IMR-90 (cell line): ENCODE results near the gene FUBP1. TPM values are rescaled to one million over a fixed set of nuclear protein-coding genes. Genes with fewer than 3 reads are reported as not detected.

Source experiments
- ATAC-seq: fragments of 200-7000 bp; cut with Tn5 transposase; 2 replicates; pipeline ENCODE4 v1.9.1; 2020; ENCODE audit warnings: low read depth, mild to moderate bottlenecking, moderate library complexity
- BruUV-seq: library from RNA; stranded (reverse); fragments of 400-500 nt; replicated peaks from 2 replicates; lab custom pipeline; 2021; lab: Mats Ljungman, UMichigan
- CTCF ChIA-PET: fragments of 300-600 bp; formaldehyde crosslinking; extraction: SDS; loops from one replicate; lab custom pipeline; 2021; ENCODE audit warnings: antibody characterized with exemption; lab: Yijun Ruan, JAX
- POLR2A ChIA-PET: fragments of 300-600 bp; sonication (Branson Sonifier 250); formaldehyde crosslinking; loops from one replicate; lab custom pipeline; 2022; ENCODE audit warnings: antibody characterized with exemption; ENCODE audit not compliant: unreplicated experiment; lab: Charles Lee
- DNase-seq: peaks from one replicate; pipeline ENCODE4 v3.0.0; 2013
- H2AFZ ChIP-seq: replicated peaks from 2 replicates; pipeline ENCODE3; 2013; ENCODE audit warnings: low read length, mild to moderate bottlenecking; ENCODE audit not compliant: poor library complexity
- H2AK5ac ChIP-seq: 2 replicates; pipeline ENCODE4 v1.6.1; 2013; ENCODE audit warnings: low read depth, low read length, inconsistent platforms
- H2AK9ac ChIP-seq: replicated peaks from 2 replicates; pipeline ENCODE3; 2013; ENCODE audit warnings: mild to moderate bottlenecking, low read depth, low read length, moderate library complexity; ENCODE audit not compliant: poor library complexity
- H2BK120ac ChIP-seq: 2 replicates; pipeline ENCODE4 v1.6.1; 2013; ENCODE audit warnings: low read depth, low read length, inconsistent platforms
- H2BK15ac ChIP-seq: 3 replicates; pipeline ENCODE4 v1.6.1; 2013; ENCODE audit warnings: low read depth, low read length, inconsistent platforms
- H2BK20ac ChIP-seq: 2 replicates; pipeline ENCODE4 v1.6.1; 2013; ENCODE audit warnings: low read depth, mild to moderate bottlenecking, inconsistent platforms, low read length, moderate library complexity
- H2BK5ac ChIP-seq: 2 replicates; pipeline ENCODE4 v1.6.1; 2013; ENCODE audit warnings: mild to moderate bottlenecking, low read depth, low read length, inconsistent platforms; ENCODE audit not compliant: poor library complexity, severe bottlenecking
- H3K14ac ChIP-seq: replicated peaks from 2 replicates; pipeline ENCODE4 v1.6.1; 2013; ENCODE audit warnings: low read depth, low read length, inconsistent platforms
- H3K18ac ChIP-seq: 2 replicates; pipeline ENCODE4 v1.6.1; 2013; ENCODE audit warnings: low read depth, low read length, control low read depth
- H3K23ac ChIP-seq: 2 replicates; pipeline ENCODE4 v1.6.1; 2013; ENCODE audit warnings: low read depth, low read length, inconsistent platforms
- H3K27ac ChIP-seq: 2 replicates; pipeline ENCODE4 v1.5.1; 2013; ENCODE audit warnings: mild to moderate bottlenecking, control low read depth, low read length; ENCODE audit not compliant: insufficient read depth
- H3K27me3 ChIP-seq: 2 replicates; pipeline ENCODE4 v1.6.1; 2013; ENCODE audit warnings: low read length; ENCODE audit not compliant: control insufficient read depth, insufficient read depth
- H3K36me3 ChIP-seq: 2 replicates; pipeline ENCODE4 v1.6.1; 2013; ENCODE audit warnings: low read length, mixed read lengths; ENCODE audit not compliant: control insufficient read depth, insufficient read depth
- H3K4ac ChIP-seq: 2 replicates; pipeline ENCODE4 v1.6.1; 2013; ENCODE audit warnings: low read depth, low read length, inconsistent platforms
- H3K4me1 ChIP-seq: 2 replicates; pipeline ENCODE4 v1.6.1; 2013; ENCODE audit warnings: low read length, mixed read lengths; ENCODE audit not compliant: control insufficient read depth, insufficient read depth
- H3K4me2 ChIP-seq: 2 replicates; pipeline ENCODE4 v1.6.1; 2013; ENCODE audit warnings: low read depth, mild to moderate bottlenecking, control low read depth, low read length, moderate library complexity
- H3K4me3 ChIP-seq: 2 replicates; pipeline ENCODE4 v1.5.1; 2013; ENCODE audit warnings: low read depth, mild to moderate bottlenecking, control low read depth, low read length, moderate library complexity; ENCODE audit not compliant: insufficient read depth
- H3K56ac ChIP-seq: 2 replicates; pipeline ENCODE4 v1.6.1; 2013; ENCODE audit warnings: low read length, inconsistent platforms; ENCODE audit not compliant: insufficient read depth; ENCODE audit errors: extremely low read depth
- H3K79me1 ChIP-seq, 2 experiments: 2 replicates each; pipeline ENCODE4 v1.6.1; 2013; ENCODE audit warnings: low read length in 2 of 2, inconsistent platforms in 1 of 2, low read depth in 1 of 2
- H3K9ac ChIP-seq: 2 replicates; pipeline ENCODE4 v1.6.1; 2013; ENCODE audit warnings: low read depth, low read length, control low read depth
- H3K9me1 ChIP-seq: 2 replicates; pipeline ENCODE4 v1.6.1; 2013; ENCODE audit warnings: low read length, inconsistent platforms; ENCODE audit not compliant: insufficient read depth
- H3K9me3 ChIP-seq: 2 replicates; pipeline ENCODE4 v1.6.1; 2013; ENCODE audit warnings: low read length; ENCODE audit not compliant: control insufficient read depth, insufficient read depth
- H4K20me1 ChIP-seq: 2 replicates; pipeline ENCODE4 v1.6.1; 2013; ENCODE audit warnings: low read length, inconsistent platforms; ENCODE audit not compliant: insufficient read depth
- H4K5ac ChIP-seq: 2 replicates; pipeline ENCODE4 v1.6.1; 2013; ENCODE audit warnings: mild to moderate bottlenecking, low read depth, low read length, control low read depth
- H4K8ac ChIP-seq, 2 experiments: 2 replicates each; pipeline ENCODE4 v1.6.1; 2013; ENCODE audit warnings: low read depth in 2 of 2, low read length in 2 of 2, control low read depth in 1 of 2, inconsistent platforms in 1 of 2
- H4K91ac ChIP-seq: 2 replicates; pipeline ENCODE4 v1.6.1; 2013; ENCODE audit warnings: low read depth, low read length, inconsistent platforms; ENCODE audit not compliant: insufficient read depth
- BHLHE40 ChIP-seq: fragments of 150-350 bp; IDR thresholded peaks from 2 replicates; pipeline ENCODE4 v1.6.1; 2016; ENCODE audit warnings: mild to moderate bottlenecking, low read depth, low read length
- CEBPB ChIP-seq: IDR thresholded peaks from 2 replicates; pipeline ENCODE4 v1.6.1; 2012; ENCODE audit warnings: low read depth, low read length, improper control_type of control experiment
- CHD1 ChIP-seq: IDR thresholded peaks from 2 replicates; pipeline ENCODE4 v1.6.1; 2012; ENCODE audit warnings: low read depth, low read length, improper control_type of control experiment
- ELK1 ChIP-seq: fragments of 150-350 bp; IDR thresholded peaks from 2 replicates; pipeline ENCODE4 v1.6.1; 2016; ENCODE audit warnings: low read depth, mild to moderate bottlenecking, low read length, moderate library complexity, borderline replicate concordance
- FOS ChIP-seq: fragments of 150-350 bp; IDR thresholded peaks from 2 replicates; pipeline ENCODE4 v1.6.1; 2016; ENCODE audit warnings: low read depth, low read length
- MAFK ChIP-seq: IDR thresholded peaks from 2 replicates; pipeline ENCODE4 v1.6.1; 2012; ENCODE audit warnings: low read depth, low read length, improper control_type of control experiment
- MAZ ChIP-seq: IDR thresholded peaks from 2 replicates; pipeline ENCODE4 v1.6.1; 2012; ENCODE audit warnings: low read depth, mild to moderate bottlenecking, low read length, improper control_type of control experiment, moderate library complexity, borderline replicate concordance
- MXI1 ChIP-seq: IDR thresholded peaks from 2 replicates; pipeline ENCODE4 v1.6.1; 2012; ENCODE audit warnings: low read depth, mild to moderate bottlenecking, low read length, moderate library complexity, borderline replicate concordance
- NFE2L2 ChIP-seq: fragments of 150-350 bp; IDR thresholded peaks from 2 replicates; pipeline ENCODE4 v1.6.1; 2016; ENCODE audit warnings: low read depth, mild to moderate bottlenecking, low read length
- POLR2A ChIP-seq: IDR thresholded peaks from 2 replicates; pipeline ENCODE4 v1.6.1; 2012; ENCODE audit warnings: mild to moderate bottlenecking, low read depth, low read length
- RAD21 ChIP-seq: IDR thresholded peaks from 2 replicates; pipeline ENCODE4 v1.6.1; 2012; ENCODE audit warnings: low read length, improper control_type of control experiment
- RCOR1 ChIP-seq: IDR thresholded peaks from 2 replicates; pipeline ENCODE4 v1.6.1; 2012; ENCODE audit warnings: mild to moderate bottlenecking, low read length, improper control_type of control experiment; ENCODE audit not compliant: insufficient replicate concordance
- RFX5 ChIP-seq: IDR thresholded peaks from 2 replicates; pipeline ENCODE4 v1.8.0; 2012; ENCODE audit warnings: low read depth, mild to moderate bottlenecking, low read length, moderate library complexity
- SMC3 ChIP-seq: fragments of 150-350 bp; IDR thresholded peaks from 2 replicates; pipeline ENCODE4 v1.6.1; 2016; ENCODE audit warnings: low read depth, mild to moderate bottlenecking, antibody characterized with exemption, low read length, moderate library complexity
- WGBS, 2 experiments: methylation state at CpG; one replicate each; pipeline versions ENCODE4 v1.1.5 to v1.1.7; 2013; ENCODE audit warnings: missing lambda C conversion rate in 2 of 2; ENCODE audit not compliant: insufficient read length in 1 of 2; ENCODE audit errors: extremely low coverage in 2 of 2; 5-methylcytosine and 5-hydroxymethylcytosine counted together
- dilution Hi-C: fragments of 300-500 bp; cut with HindIII; formaldehyde crosslinking; loops from one replicate; pipeline ENCODE4 v1.14.3; 2018; ENCODE audit warnings: low sequenced_read_pairs; ENCODE audit not compliant: unreplicated experiment
- in situ Hi-C: fragments of 300-500 bp; cut with MboI; formaldehyde crosslinking; loops from 3 replicates; pipeline ENCODE4 v1.14.3; 2019; ENCODE audit warnings: low sequenced_read_pairs, inconsistent platforms, mixed read lengths
- intact Hi-C: fragments of 100-400 bp; cut with micrococcal nuclease; formaldehyde crosslinking; loops from 2 replicates; pipeline ENCODE4 v1.10.0; 2022
- polyA plus RNA-seq, 3 experiments: library from polyadenylated mRNA; depleted of rRNA; stranded (reverse); fragments of >200 nt; gene quantifications; 2 replicates each; pipeline ENCODE4 v1.2.3, GENCODE V29; 2012; ENCODE audit warnings: low replicate concordance in 1 of 3
- total RNA-seq: library from RNA; depleted of rRNA; stranded (reverse); fragments of >200 nt; gene quantifications from 2 replicates; pipeline ENCODE4 v1.2.3, GENCODE V29; 2012
- TF ChIP-seq, protein P1 (sequence below): fragments of 150-350 bp; IDR thresholded peaks from 2 replicates; pipeline ENCODE4 v1.6.1; 2017; ENCODE audit warnings: mild to moderate bottlenecking, antibody characterized with exemption, low read length, low read depth
- TF ChIP-seq, protein P2 (sequence below): conservative IDR thresholded peaks from 2 replicates; pipeline ENCODE4 v1.5.1; 2012; ENCODE audit warnings: mild to moderate bottlenecking, low read depth, low read length, improper control_type of control experiment

Gene FUBP1
- total and polyA plus RNA-seq, 2 of the 4 experiments (the other 2 are of a cell fraction): 94.7 to 129 TPM

DNA sequence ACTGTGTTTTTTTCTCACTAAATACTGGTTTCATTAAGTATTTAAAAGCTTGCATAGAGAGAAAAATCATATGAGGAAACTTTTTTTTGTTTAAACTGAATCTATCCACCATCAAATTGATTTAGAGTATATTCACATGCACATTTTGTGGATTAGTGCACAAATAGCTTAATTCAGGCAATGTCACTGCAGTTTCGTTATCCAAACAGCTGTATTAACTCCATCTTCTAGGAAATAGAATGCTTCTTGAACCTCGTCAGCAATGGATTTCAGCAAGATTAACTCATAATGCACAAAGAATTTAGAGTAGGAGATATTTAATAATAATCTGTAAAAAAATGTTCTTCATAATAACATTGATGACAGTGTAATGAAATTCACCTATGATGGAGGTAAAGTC lies 52.9 kb downstream of the FUBP1 start:
- no peak overlapping the region for H2BK5ac ChIP-seq
- ChIA-PET CTCF (no interaction called here), POLR2A (no interaction called here)
- H3K4ac ChIP-seq: no peak overlapping the region
- no peak overlapping the region for H3K9ac ChIP-seq
- H3K18ac ChIP-seq: no peak overlapping the region
- 0 out of 4 replicates have a peak overlapping the region, but pooled peaks of 1 of the 2 experiments have one; percentile 13 for H4K8ac ChIP-seq
- H4K91ac ChIP-seq: no peak overlapping the region
- TF ChIP-seq SMC3 (no peak), RFX5 (no peak), CEBPB (no peak), MXI1 (no peak), NFE2L2 (no peak), MAFK (no peak), MAZ (no peak), ELK1 (no peak), RCOR1 (no peak), BHLHE40 (no peak), CHD1 (no peak), RAD21 (no peak), FOS (no peak), POLR2A (no peak)
- TF ChIP-seq, protein P1, sequence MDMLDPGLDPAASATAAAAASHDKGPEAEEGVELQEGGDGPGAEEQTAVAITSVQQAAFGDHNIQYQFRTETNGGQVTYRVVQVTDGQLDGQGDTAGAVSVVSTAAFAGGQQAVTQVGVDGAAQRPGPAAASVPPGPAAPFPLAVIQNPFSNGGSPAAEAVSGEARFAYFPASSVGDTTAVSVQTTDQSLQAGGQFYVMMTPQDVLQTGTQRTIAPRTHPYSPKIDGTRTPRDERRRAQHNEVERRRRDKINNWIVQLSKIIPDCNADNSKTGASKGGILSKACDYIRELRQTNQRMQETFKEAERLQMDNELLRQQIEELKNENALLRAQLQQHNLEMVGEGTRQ: no peak
- TF ChIP-seq, protein P2, sequence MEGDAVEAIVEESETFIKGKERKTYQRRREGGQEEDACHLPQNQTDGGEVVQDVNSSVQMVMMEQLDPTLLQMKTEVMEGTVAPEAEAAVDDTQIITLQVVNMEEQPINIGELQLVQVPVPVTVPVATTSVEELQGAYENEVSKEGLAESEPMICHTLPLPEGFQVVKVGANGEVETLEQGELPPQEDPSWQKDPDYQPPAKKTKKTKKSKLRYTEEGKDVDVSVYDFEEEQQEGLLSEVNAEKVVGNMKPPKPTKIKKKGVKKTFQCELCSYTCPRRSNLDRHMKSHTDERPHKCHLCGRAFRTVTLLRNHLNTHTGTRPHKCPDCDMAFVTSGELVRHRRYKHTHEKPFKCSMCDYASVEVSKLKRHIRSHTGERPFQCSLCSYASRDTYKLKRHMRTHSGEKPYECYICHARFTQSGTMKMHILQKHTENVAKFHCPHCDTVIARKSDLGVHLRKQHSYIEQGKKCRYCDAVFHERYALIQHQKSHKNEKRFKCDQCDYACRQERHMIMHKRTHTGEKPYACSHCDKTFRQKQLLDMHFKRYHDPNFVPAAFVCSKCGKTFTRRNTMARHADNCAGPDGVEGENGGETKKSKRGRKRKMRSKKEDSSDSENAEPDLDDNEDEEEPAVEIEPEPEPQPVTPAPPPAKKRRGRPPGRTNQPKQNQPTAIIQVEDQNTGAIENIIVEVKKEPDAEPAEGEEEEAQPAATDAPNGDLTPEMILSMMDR: no peak
- BruUV-seq: no TSS peak
- H2AK9ac ChIP-seq: no peak overlapping the region
- ATAC-seq (no peak), DNase-seq (no peak)
- no peak overlapping the region for H2BK120ac ChIP-seq
- no peak overlapping the region for H3K4me2 ChIP-seq
- no peaks in the 10 kb centered on the region for H3K9me3 ChIP-seq
- peaks cover 54% of the 10 kb centered on the region for H3K36me3 ChIP-seq
- dilution Hi-C loops (no loop called here), intact Hi-C loops (no loop called here), in situ Hi-C loops (no loop called here)
- H3K79me1 ChIP-seq: peaks cover 26 to 44% of the 10 kb centered on the region in 2 experiments
- no peak overlapping the region for H2AK5ac ChIP-seq
- H2BK20ac ChIP-seq: no peak overlapping the region
- H3K14ac ChIP-seq: no peak overlapping the region
- H3K27me3 ChIP-seq: no peaks in the 10 kb centered on the region
- H4K20me1 ChIP-seq: peaks cover 6% of the 10 kb centered on the region; the same call in 1 of the 2 replicates
- no peak overlapping the region for H3K56ac ChIP-seq
- no peak overlapping the region for H3K4me3 ChIP-seq
- no peak overlapping the region for H3K23ac ChIP-seq
- H2AFZ ChIP-seq: no peak overlapping the region
- H3K27ac ChIP-seq: no peak overlapping the region
- 80% methylated on average over 1 of the region's 2 CpGs; no CpG with 5 or more reads in 1 of the 2 experiments for WGBS, 2 experiments
- H4K5ac ChIP-seq: no peak overlapping the region
- H2BK15ac ChIP-seq: no peak overlapping the region
- H3K9me1 ChIP-seq: peaks cover 4% of the 10 kb centered on the region
- no peaks in the 10 kb centered on the region for H3K4me1 ChIP-seq
